ENCODE data around the gene CYP4F22.
A peak's percentile ranks its signal among the peaks of the same experiment; 100 is the strongest.

Gene CYP4F22

DNA sequence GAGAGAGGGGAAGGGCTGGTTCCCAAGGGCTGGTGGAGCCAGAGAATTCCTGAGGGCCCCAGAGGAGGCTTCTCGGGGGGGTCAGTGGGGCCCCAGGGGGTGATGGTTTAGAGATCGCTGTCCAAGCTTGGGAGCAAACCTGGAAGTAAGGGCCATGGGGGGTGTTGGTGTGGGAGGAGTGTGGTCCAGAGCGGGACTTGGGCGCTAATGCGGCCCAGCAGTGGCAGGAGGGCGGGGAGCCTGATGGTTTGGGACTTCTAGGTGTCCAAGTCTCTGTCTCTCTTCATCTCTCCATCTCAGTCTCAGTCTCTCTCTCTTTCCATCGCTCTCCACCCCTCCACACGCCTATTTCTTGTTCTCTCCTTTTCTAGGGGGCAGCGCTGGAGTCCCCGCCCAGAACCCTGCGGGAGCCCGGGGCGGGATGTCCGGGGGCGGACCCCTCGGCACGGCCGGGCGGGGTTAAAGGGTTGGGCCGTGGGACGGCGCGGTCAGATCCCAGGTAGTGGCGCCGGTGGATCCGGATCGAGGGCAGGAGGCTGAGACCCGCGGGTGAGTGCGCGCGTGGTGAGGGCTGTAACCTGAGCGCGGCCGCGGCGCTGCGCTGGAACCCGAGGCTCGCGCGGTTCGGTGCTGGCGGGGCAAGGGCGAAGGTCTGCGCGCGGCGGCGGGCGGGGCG lies at the start of gene CYP4F22:
CYP4F22 (plus strand) TSS at position 491 of the 676 bp plus-strand sequence. CDS start 16,812 bp downstream, outside the sequence.
- Histone ChIP-seq H3K4me1 (ENCODE audit: control insufficient read depth, insufficient read depth, low read length) (no peaks in the 10 kb centered on the region), H3K36me3 (ENCODE audit: control insufficient read depth, insufficient read depth, low read length) (no peaks in the 10 kb centered on the region), H3K4me3 (ENCODE audit: low read depth, low read length) (peak within 1 kb of the TSS; percentile 62), H3K9ac (ENCODE audit: low read length) (no peak within 1 kb of the TSS), H3K9me3 (ENCODE audit: control insufficient read depth, insufficient read depth, low read depth, low read length) (no peaks in the 10 kb centered on the region), H3K27ac (ENCODE audit: low read depth, low read length) (no peak within 1 kb of the TSS), H3K27me3 (ENCODE audit: control insufficient read depth, insufficient read depth, low read length) (peaks cover 50% of the 10 kb centered on the region)

GRCh38 chr19:15461694-15462093 lies 46.6 kb upstream of the CYP4F22 start:
- Histone ChIP-seq H3K4me1 (ENCODE audit: control insufficient read depth, insufficient read depth, low read length) (peaks cover 5% of the 10 kb centered on the region), H3K27me3 (ENCODE audit: control insufficient read depth, insufficient read depth, low read length) (peaks cover 73% of the 10 kb centered on the region), H3K27ac (ENCODE audit: low read depth, low read length) (no peak overlapping the region), H3K4me3 (ENCODE audit: low read depth, low read length) (no peak overlapping the region), H3K9me3 (ENCODE audit: control insufficient read depth, insufficient read depth, low read depth, low read length) (no peaks in the 10 kb centered on the region), H3K36me3 (ENCODE audit: control insufficient read depth, insufficient read depth, low read length) (no peaks in the 10 kb centered on the region), H3K9ac (ENCODE audit: low read length) (no peak overlapping the region)

- Histone ChIP-seq H3K9ac (ENCODE audit: low read length) (no peak overlapping the region), H3K27ac (ENCODE audit: low read depth, low read length) (no peak overlapping the region), H3K4me3 (ENCODE audit: low read depth, low read length) (peak overlapping the region; percentile 11; the same call in 1 of the 2 replicates), H3K4me1 (ENCODE audit: control insufficient read depth, insufficient read depth, low read length) (no peaks in the 10 kb centered on the region), H3K27me3 (ENCODE audit: control insufficient read depth, insufficient read depth, low read length) (peaks cover 73% of the 10 kb centered on the region), H3K9me3 (ENCODE audit: control insufficient read depth, insufficient read depth, low read depth, low read length) (no peaks in the 10 kb centered on the region), H3K36me3 (ENCODE audit: control insufficient read depth, insufficient read depth, low read length) (no peaks in the 10 kb centered on the region)
Observed at GRCh38 chr19:15463861-15464371, 44.4 kb upstream of the CYP4F22 start.

DNA sequence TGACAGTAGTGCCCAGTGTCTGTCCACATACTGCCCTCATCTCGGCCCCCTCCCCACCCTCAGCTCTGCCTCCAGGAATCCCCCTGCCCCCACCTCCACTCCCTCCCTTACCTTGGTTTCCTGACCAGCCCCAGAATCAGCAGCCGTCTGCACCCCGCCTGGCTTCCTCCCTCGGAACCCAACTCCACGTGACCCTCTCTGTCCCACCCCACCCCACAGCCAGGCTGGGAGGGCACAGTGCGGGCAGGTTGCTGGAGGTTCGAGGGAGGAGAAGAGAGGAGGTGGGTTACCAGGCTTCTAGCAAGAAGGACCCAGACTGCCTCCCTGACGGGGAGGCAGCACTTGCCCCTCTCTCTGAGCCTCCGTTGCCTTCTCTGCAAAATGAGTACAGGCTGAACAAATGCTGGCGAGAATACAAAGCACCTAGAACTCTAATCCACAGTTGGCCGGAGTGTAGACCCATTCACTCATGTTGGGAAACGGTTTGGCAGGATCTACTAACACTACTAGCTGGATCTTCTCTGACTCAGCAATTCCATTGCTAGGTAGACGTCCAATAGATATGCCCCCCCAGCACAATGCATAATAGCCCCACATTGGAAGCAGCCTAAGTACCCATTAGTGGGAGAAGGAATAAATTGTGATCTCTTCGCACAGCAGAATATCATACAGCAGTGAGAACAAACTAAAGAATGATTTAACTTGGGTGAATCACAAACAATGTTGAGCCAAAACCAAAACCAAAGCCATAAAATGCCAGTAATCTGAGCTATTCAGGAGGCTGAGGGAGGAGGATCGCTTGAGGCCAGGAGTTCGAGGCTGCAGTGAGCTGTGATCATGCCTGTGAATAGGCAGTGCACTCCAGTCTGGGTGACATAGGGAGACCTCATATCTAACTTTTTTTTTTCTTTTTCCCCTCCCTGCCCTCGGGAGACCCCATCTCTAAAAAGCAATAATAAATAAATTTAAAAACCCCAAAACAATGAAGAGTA lies 43.6 kb upstream of the CYP4F22 start, which contains the start of gene RASAL3:
RASAL3 (minus strand) TSS at position 151 of the 992 bp plus-strand sequence. CDS start 186 bp downstream, outside the sequence.
- Histone ChIP-seq H3K9ac (ENCODE audit: low read length) (no peak within 1 kb of the TSS), H3K4me1 (ENCODE audit: control insufficient read depth, insufficient read depth, low read length) (no peaks in the 10 kb centered on the region), H3K36me3 (ENCODE audit: control insufficient read depth, insufficient read depth, low read length) (no peaks in the 10 kb centered on the region), H3K27ac (ENCODE audit: low read depth, low read length) (no peak within 1 kb of the TSS), H3K27me3 (ENCODE audit: control insufficient read depth, insufficient read depth, low read length) (peaks cover 73% of the 10 kb centered on the region), H3K4me3 (ENCODE audit: low read depth, low read length) (peak within 1 kb of the TSS; percentile 11; the same call in 1 of the 2 replicates), H3K9me3 (ENCODE audit: control insufficient read depth, insufficient read depth, low read depth, low read length) (no peaks in the 10 kb centered on the region)

DNA sequence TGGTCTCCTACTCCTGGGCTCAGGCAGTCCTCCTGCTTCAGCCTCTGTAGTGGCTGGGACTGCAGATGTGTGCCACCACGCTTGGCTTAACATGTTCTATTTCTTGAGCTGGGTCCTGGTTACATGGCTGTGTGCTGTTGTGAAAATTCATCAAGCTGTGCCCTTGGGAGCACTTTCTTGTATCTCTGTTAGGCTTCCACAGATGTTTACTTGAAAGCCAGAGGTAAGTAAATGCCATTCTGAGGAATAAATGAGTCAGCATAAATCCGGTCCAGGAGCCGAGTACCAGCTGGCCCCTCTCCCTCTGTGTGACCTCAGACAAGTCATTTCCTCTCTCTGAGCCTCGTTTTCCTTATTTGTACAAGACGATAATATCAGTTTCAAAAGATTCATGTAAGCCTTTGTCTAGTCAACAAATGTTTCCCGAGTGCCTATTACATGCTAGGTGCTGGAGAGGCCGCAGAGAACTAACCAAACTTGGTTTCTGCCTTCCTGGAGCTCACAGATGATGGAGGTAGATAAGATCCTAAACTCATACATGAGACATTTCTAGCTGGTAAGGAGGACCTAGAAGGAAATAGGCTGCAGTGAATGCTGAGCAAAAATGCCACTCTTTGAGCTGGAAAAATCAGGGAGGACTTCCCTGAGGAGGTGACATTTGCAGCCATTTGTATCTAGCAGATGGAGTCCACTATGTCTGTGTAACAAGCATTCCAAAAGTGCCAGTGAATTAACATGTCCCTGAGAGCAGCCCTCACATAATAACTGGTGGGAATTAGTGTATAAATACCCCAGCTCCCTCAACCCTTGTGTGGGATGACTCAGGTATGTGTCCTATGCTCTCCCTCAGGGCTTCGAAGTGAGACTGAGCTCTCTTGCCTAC lies 41.2 kb upstream of the CYP4F22 start:
- H3K4me1 ChIP-seq (ENCODE audit: control insufficient read depth, insufficient read depth, low read length) = no peaks in the 10 kb centered on the region
- no peak overlapping the region for H3K9ac ChIP-seq (ENCODE audit: low read length)
- no peaks in the 10 kb centered on the region for H3K9me3 ChIP-seq (ENCODE audit: control insufficient read depth, insufficient read depth, low read depth, low read length)
- H3K36me3 ChIP-seq (ENCODE audit: control insufficient read depth, insufficient read depth, low read length) = no peaks in the 10 kb centered on the region
- H3K27ac ChIP-seq (ENCODE audit: low read depth, low read length) = no peak overlapping the region
- H3K27me3 ChIP-seq (ENCODE audit: control insufficient read depth, insufficient read depth, low read length) = peaks cover 73% of the 10 kb centered on the region
- no peak overlapping the region for H3K4me3 ChIP-seq (ENCODE audit: low read depth, low read length)

DNA sequence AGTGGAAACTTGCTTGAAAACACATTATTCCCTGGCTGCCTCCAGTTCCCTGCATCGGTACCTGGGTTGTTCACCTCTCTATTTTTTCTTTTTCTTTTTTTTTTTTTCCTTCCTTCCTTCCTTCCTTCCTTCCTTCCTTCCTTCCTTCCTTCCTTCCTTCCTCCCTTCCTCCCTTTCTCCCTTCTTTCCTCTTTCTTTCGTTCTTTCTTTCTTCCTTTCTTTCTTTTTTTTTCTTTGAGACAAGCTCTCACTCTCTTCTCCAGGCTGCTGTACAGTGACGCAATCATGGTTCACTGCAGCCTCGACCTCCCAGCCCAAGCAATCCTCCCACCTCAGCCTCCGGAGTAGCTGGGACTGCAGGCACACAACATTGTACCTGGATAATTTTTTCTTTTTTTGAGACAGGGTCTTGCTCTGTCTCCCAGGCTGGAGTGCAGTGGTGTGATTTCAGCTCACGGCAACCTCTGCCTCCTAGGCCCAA lies 40.6 kb upstream of the CYP4F22 start:
- Histone ChIP-seq H3K9me3 (ENCODE audit: control insufficient read depth, insufficient read depth, low read depth, low read length) (no peaks in the 10 kb centered on the region), H3K36me3 (ENCODE audit: control insufficient read depth, insufficient read depth, low read length) (no peaks in the 10 kb centered on the region), H3K4me1 (ENCODE audit: control insufficient read depth, insufficient read depth, low read length) (no peaks in the 10 kb centered on the region), H3K9ac (ENCODE audit: low read length) (no peak overlapping the region), H3K27me3 (ENCODE audit: control insufficient read depth, insufficient read depth, low read length) (peaks cover 79% of the 10 kb centered on the region), H3K4me3 (ENCODE audit: low read depth, low read length) (no peak overlapping the region), H3K27ac (ENCODE audit: low read depth, low read length) (no peak overlapping the region)

GRCh38 chr19:15468675-15469512 lies 39.4 kb upstream of the CYP4F22 start:
- peaks cover 75% of the 10 kb centered on the region for H3K27me3 ChIP-seq (ENCODE audit: control insufficient read depth, insufficient read depth, low read length)
- H3K9me3 ChIP-seq (ENCODE audit: control insufficient read depth, insufficient read depth, low read depth, low read length) = no peaks in the 10 kb centered on the region
- no peaks in the 10 kb centered on the region for H3K36me3 ChIP-seq (ENCODE audit: control insufficient read depth, insufficient read depth, low read length)
- H3K27ac ChIP-seq (ENCODE audit: low read depth, low read length) = no peak overlapping the region
- no peaks in the 10 kb centered on the region for H3K4me1 ChIP-seq (ENCODE audit: control insufficient read depth, insufficient read depth, low read length)
- H3K4me3 ChIP-seq (ENCODE audit: low read depth, low read length) = peak overlapping the region; percentile 74
- H3K9ac ChIP-seq (ENCODE audit: low read length) = no peak overlapping the region

DNA sequence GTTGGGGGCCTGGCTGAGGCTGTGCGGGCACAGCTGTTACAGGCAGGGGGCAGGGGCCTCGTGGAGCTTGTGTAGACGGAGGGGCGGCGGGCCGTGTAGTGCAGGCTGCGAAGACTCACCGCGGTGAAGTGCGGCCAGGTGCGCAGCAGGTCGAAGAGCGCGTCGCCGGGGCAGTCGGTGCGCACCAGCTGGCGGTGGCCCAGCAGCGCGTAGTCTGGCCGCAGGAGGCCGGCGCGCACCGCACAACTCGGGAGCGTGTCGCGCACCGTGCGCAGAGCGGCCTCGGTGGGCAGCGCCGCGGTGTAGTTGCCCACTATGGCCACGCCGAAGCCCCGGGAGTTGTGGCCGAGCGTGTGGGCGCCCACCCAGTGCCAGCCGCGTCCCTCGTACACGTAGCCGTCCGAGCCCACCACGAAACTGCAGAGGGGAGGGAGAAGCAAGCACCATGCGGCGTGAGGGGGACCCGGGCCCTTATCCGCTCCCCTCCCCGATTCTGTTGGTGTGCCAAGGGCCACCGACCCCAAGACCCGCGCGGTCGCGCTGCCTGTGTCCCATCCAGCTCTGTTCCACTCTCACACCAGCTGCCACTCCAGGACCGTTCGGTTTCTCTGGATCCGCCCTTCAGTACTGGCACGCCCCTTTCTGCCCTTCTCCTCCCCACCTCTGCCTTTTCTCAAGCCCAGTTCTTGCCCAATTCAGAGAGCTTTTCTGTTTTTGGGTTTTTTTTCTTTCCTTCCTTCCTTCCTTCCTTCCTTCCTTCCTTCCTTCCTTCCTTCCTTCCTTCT lies 38.6 kb upstream of the CYP4F22 start:
- H3K9ac ChIP-seq (ENCODE audit: low read length) = no peak overlapping the region
- H3K9me3 ChIP-seq (ENCODE audit: control insufficient read depth, insufficient read depth, low read depth, low read length) = no peaks in the 10 kb centered on the region
- peaks cover 69% of the 10 kb centered on the region for H3K27me3 ChIP-seq (ENCODE audit: control insufficient read depth, insufficient read depth, low read length)
- H3K36me3 ChIP-seq (ENCODE audit: control insufficient read depth, insufficient read depth, low read length) = no peaks in the 10 kb centered on the region
- H3K27ac ChIP-seq (ENCODE audit: low read depth, low read length) = no peak overlapping the region
- peak overlapping the region; percentile 74 for H3K4me3 ChIP-seq (ENCODE audit: low read depth, low read length)
- no peaks in the 10 kb centered on the region for H3K4me1 ChIP-seq (ENCODE audit: control insufficient read depth, insufficient read depth, low read length)

- Histone ChIP-seq H3K36me3 (ENCODE audit: control insufficient read depth, insufficient read depth, low read length) (no peaks in the 10 kb centered on the region), H3K27me3 (ENCODE audit: control insufficient read depth, insufficient read depth, low read length) (peaks cover 60% of the 10 kb centered on the region), H3K4me3 (ENCODE audit: low read depth, low read length) (peak overlapping the region; percentile 28; the same call in 1 of the 2 replicates), H3K9ac (ENCODE audit: low read length) (no peak overlapping the region), H3K9me3 (ENCODE audit: control insufficient read depth, insufficient read depth, low read depth, low read length) (no peaks in the 10 kb centered on the region), H3K27ac (ENCODE audit: low read depth, low read length) (no peak overlapping the region), H3K4me1 (ENCODE audit: control insufficient read depth, insufficient read depth, low read length) (no peaks in the 10 kb centered on the region)
Observed at GRCh38 chr19:15471639-15472101, 36.7 kb upstream of the CYP4F22 start.
